ENCODE measurements around the gene BMPER.
A peak's percentile ranks its signal among the peaks of the same experiment; 100 is the strongest.

Gene BMPER

GRCh38 chr7:33968591-33968990 is 63.3 kb downstream of the BMPER start:
- DNase-seq (ENCODE audit: low read depth, low spot score) = no peak

GRCh38 chr7:33970536-33970935 is 65.2 kb downstream of the BMPER start:
- no peak for DNase-seq (ENCODE audit: low read depth, low spot score)

- DNase-seq (ENCODE audit: low read depth, low spot score) = no peak
Measured at GRCh38 chr7:33971106-33971505, 65.8 kb downstream of the BMPER start.

- DNase-seq (ENCODE audit: low read depth, low spot score) = no peak
Measured at GRCh38 chr7:33973231-33974015, 68.1 kb downstream of the BMPER start.

GRCh38 chr7:33979300-33979806 is 74.0 kb downstream of the BMPER start:
- DNase-seq (ENCODE audit: low read depth, low spot score) = no peak

- peak; percentile 39 for DNase-seq (ENCODE audit: low read depth, low spot score)
Measured at GRCh38 chr7:33979807-33980355, 74.5 kb downstream of the BMPER start.

GRCh38 chr7:33981226-33981625 is 75.9 kb downstream of the BMPER start:
- no peak for DNase-seq (ENCODE audit: low read depth, low spot score)

GRCh38 chr7:33981671-33982424 is 76.5 kb downstream of the BMPER start:
- no peak for DNase-seq (ENCODE audit: low read depth, low spot score)

- peak; percentile 58 for DNase-seq (ENCODE audit: low read depth, low spot score)
Measured at GRCh38 chr7:33982425-33982786, 77.1 kb downstream of the BMPER start.

- no peak for DNase-seq (ENCODE audit: low read depth, low spot score)
Measured at GRCh38 chr7:33986451-33986850, 81.1 kb downstream of the BMPER start.

- DNase-seq (ENCODE audit: low read depth, low spot score) = peak; percentile 95
Measured at GRCh38 chr7:33986951-33987947, 81.9 kb downstream of the BMPER start.

- DNase-seq (ENCODE audit: low read depth, low spot score) = no peak
Measured at GRCh38 chr7:33996899-33997298, 91.6 kb downstream of the BMPER start.

- peak; percentile 55 for DNase-seq (ENCODE audit: low read depth, low spot score)
Measured at GRCh38 chr7:33998476-33998875, 93.1 kb downstream of the BMPER start.

- DNase-seq (ENCODE audit: low read depth, low spot score) = no peak
Measured at GRCh38 chr7:34011017-34011695, 105.8 kb downstream of the BMPER start.

GRCh38 chr7:34011696-34012095 is 106.4 kb downstream of the BMPER start:
- no peak for DNase-seq (ENCODE audit: low read depth, low spot score)

GRCh38 chr7:34013421-34013820 is 108.1 kb downstream of the BMPER start:
- no peak for DNase-seq (ENCODE audit: low read depth, low spot score)

GRCh38 chr7:34015651-34016050 is 110.3 kb downstream of the BMPER start:
- DNase-seq (ENCODE audit: low read depth, low spot score) = no peak

GRCh38 chr7:34016876-34017275 is 111.5 kb downstream of the BMPER start:
- no peak for DNase-seq (ENCODE audit: low read depth, low spot score)

- DNase-seq (ENCODE audit: low read depth, low spot score) = no peak
Measured at GRCh38 chr7:34019301-34019790, 114.0 kb downstream of the BMPER start.

GRCh38 chr7:34022626-34023025 is 117.3 kb downstream of the BMPER start:
- DNase-seq (ENCODE audit: low read depth, low spot score) = no peak

GRCh38 chr7:34025600-34025999 is 120.3 kb downstream of the BMPER start:
- DNase-seq (ENCODE audit: low read depth, low spot score) = no peak
